Measurements from ENCODE around the gene CARS2. TPM values are rescaled to one million over a fixed set of nuclear protein-coding genes. Genes with fewer than 3 reads are reported as not detected.
"Not testable (repeated sequence)": the region's sequence is repeated elsewhere in the genome, so short reads cannot be mapped to it uniquely, and the experiment has no call there.

Gene CARS2
- total RNA-seq, 2 experiments from 2014 or later: 45.0 to 47.3 TPM

DNA sequence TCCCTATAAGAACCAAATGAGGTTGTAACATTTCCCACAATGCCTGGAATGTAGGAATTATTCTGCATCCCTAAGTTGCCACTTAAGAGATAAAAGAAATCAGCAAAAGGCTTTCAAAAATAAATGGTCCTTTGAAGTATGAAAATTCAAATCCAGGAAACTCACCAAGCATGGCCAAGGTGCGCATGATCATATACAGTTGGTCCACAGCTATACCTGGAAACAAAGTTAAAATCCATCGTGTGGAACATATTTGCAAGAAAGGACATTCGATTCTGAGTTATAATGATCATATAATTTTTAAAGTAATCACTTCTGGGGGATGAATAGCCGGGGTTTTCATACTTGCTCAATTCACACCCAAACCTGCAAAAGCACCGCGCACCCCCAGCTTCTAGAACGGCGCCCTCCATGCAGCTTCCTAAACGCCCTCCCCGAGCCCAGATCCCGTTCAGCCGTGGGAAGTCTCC, 525 bp downstream of the CARS2 start:
- ChIA-PET CTCF (ENCODE audit: unreplicated experiment) (no interaction called here), POLR2A (no interaction called here)
- H3K9me2 ChIP-seq (ENCODE audit: insufficient read depth, low read length): no peaks in the 10 kb centered on the region
- intact Hi-C loops (cut with micrococcal nuclease; ENCODE audit: unreplicated experiment): no loop called here
- H3K4me3 ChIP-seq (ENCODE audit: low read depth, low read length, poor library complexity, severe bottlenecking): peak overlapping the region; percentile 95
- TF ChIP-seq, protein P1, sequence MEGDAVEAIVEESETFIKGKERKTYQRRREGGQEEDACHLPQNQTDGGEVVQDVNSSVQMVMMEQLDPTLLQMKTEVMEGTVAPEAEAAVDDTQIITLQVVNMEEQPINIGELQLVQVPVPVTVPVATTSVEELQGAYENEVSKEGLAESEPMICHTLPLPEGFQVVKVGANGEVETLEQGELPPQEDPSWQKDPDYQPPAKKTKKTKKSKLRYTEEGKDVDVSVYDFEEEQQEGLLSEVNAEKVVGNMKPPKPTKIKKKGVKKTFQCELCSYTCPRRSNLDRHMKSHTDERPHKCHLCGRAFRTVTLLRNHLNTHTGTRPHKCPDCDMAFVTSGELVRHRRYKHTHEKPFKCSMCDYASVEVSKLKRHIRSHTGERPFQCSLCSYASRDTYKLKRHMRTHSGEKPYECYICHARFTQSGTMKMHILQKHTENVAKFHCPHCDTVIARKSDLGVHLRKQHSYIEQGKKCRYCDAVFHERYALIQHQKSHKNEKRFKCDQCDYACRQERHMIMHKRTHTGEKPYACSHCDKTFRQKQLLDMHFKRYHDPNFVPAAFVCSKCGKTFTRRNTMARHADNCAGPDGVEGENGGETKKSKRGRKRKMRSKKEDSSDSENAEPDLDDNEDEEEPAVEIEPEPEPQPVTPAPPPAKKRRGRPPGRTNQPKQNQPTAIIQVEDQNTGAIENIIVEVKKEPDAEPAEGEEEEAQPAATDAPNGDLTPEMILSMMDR (conservative IDR thresholded peaks at IDR 0.05; ENCODE audit: low read length): no peak
- no peak for TF ChIP-seq EZH2phosphoT487 (IDR thresholded peaks at IDR 0.05; ENCODE audit: borderline replicate concordance, low read depth, low read length)
- no peaks in the 10 kb centered on the region for H3K9me3 ChIP-seq (ENCODE audit: low read length)
- TSS peak; percentile 69 for BruUV-seq (replicated peaks)
- peaks cover 64% of the 10 kb centered on the region for H3K4me1 ChIP-seq (ENCODE audit: insufficient read depth, low read length, poor library complexity, severe bottlenecking)
- H4K20me1 ChIP-seq (ENCODE audit: insufficient read depth, low read length): no peaks in the 10 kb centered on the region
- peak overlapping the region; percentile 46 for H3K27ac ChIP-seq (ENCODE audit: low read depth, low read length, poor library complexity, severe bottlenecking)
- H2AFZ ChIP-seq (ENCODE audit: low read length): peak overlapping the region; percentile 31; the same call in 1 of the 2 replicates
- H3K79me2 ChIP-seq (ENCODE audit: insufficient read depth, low read depth, low read length): peaks cover 42% of the 10 kb centered on the region
- peaks cover 38% of the 10 kb centered on the region for H3K36me3 ChIP-seq (ENCODE audit: insufficient read depth, low read length)
- peak overlapping the region; percentile 100 for H3K4me2 ChIP-seq (ENCODE audit: low read length)
- no peak for DNase-seq (ENCODE audit: low spot score)

DNA sequence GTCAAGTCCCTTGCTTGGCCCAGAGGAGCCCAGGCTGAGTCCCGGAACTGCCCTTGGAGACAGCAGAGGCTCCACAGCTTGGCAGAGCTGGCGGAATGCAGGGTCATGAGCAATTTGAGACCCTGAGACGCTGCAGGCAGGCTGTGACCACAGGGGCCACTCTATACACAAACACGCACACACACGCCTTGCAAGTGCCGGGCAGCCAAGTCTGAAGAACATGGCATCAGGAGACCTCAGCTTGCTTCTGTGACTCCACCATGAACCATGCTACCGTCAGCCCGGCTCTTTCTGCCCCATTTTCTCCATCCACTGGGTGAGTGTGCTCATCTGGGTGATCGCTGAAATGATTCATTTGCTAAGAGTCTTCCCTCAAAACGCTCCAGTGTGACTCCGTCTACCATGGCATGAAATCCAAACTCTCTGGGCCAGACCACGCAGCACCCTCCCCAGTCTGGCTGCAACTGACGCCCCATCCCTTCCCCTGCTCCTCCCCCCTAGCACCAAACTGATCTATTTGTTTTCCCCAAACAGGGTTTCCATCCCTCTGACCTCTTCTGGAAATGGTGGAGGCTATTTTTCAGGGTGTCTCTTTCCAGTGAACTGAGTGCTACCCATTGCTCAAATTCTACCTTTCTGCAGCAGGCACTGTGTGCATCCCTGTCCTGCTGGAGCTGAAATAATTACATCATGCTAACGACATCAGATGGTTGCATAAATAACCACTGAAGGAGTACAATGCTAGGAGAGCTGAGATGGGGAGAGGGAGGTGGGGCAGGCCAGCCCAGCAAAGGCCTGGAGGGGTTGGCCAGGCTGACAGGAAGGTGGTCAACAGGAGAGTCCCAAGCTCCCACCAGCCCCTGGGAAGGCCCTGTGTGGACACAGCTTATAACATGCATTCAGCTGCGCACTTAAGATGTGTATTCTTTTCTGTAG, 3.1 kb downstream of the CARS2 start:
- DNase-seq (ENCODE audit: low spot score): no peak
- Histone ChIP-seq H2AFZ (ENCODE audit: low read length) (no peak overlapping the region), H3K27ac (ENCODE audit: low read depth, low read length, poor library complexity, severe bottlenecking) (no peak overlapping the region), H3K9me2 (ENCODE audit: insufficient read depth, low read length) (no peaks in the 10 kb centered on the region), H3K36me3 (ENCODE audit: insufficient read depth, low read length) (peaks cover 61% of the 10 kb centered on the region), H4K20me1 (ENCODE audit: insufficient read depth, low read length) (no peaks in the 10 kb centered on the region), H3K4me3 (ENCODE audit: low read depth, low read length, poor library complexity, severe bottlenecking) (no peak overlapping the region), H3K9me3 (ENCODE audit: low read length) (no peaks in the 10 kb centered on the region), H3K4me2 (ENCODE audit: low read length) (peak overlapping the region; percentile 100), H3K79me2 (ENCODE audit: insufficient read depth, low read depth, low read length) (peaks cover 42% of the 10 kb centered on the region), H3K4me1 (ENCODE audit: insufficient read depth, low read length, poor library complexity, severe bottlenecking) (peaks cover 83% of the 10 kb centered on the region)
- no TSS peak for BruUV-seq (replicated peaks)
- intact Hi-C loops (cut with micrococcal nuclease; ENCODE audit: unreplicated experiment): no loop called here
- TF ChIP-seq, protein P1 (conservative IDR thresholded peaks at IDR 0.05; ENCODE audit: low read length): no peak
- TF ChIP-seq EZH2phosphoT487 (IDR thresholded peaks at IDR 0.05; ENCODE audit: borderline replicate concordance, low read depth, low read length): no peak
- ChIA-PET POLR2A (interaction anchor here (0.9 to 1.5 kb wide), 4 partner anchors 13 to 308 kb away, joined by 3 to 4 read pairs (median 4); no protein-coding TSS in a partner anchor), CTCF (ENCODE audit: unreplicated experiment) (no interaction called here)

DNA sequence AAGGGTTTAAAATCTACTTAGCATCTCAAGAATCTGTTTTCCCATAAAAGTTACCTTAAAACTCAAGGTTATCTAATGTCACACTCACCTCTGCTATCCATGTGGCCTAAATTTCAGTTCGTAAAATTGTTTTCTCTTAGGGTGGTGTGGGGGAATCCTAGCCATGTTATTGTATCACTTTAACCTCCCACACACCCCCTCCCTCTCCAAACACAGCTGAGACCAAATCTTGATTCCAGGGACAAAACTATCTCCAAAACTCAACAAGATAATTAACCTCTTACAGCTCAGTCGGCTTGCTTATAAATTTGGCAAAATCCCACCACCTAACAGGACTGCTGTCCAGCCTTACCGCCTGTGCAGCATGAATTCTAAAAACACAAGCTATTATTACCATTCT, 3.8 kb downstream of the CARS2 start:
- intact Hi-C loops (cut with micrococcal nuclease; ENCODE audit: unreplicated experiment): no loop called here
- H3K27ac ChIP-seq (ENCODE audit: low read depth, low read length, poor library complexity, severe bottlenecking): no peak overlapping the region
- H3K4me2 ChIP-seq (ENCODE audit: low read length): peak overlapping the region; percentile 20; the same call in 1 of the 2 replicates
- H3K79me2 ChIP-seq (ENCODE audit: insufficient read depth, low read depth, low read length): peaks cover 43% of the 10 kb centered on the region
- CTCF ChIA-PET (ENCODE audit: unreplicated experiment): no interaction called here
- no peak overlapping the region for H2AFZ ChIP-seq (ENCODE audit: low read length)
- TF ChIP-seq, protein P1 (conservative IDR thresholded peaks at IDR 0.05; ENCODE audit: low read length): no peak
- no peak for TF ChIP-seq EZH2phosphoT487 (IDR thresholded peaks at IDR 0.05; ENCODE audit: borderline replicate concordance, low read depth, low read length)
- no TSS peak for BruUV-seq (replicated peaks)
- H3K9me2 ChIP-seq (ENCODE audit: insufficient read depth, low read length): no peaks in the 10 kb centered on the region
- no peak for DNase-seq (ENCODE audit: low spot score)
- no peaks in the 10 kb centered on the region for H3K9me3 ChIP-seq (ENCODE audit: low read length)
- POLR2A ChIA-PET: interaction anchor here (1.4 kb wide), 1 partner anchor 16 kb away, joined by 4 read pairs; no protein-coding TSS in a partner anchor
- no peaks in the 10 kb centered on the region for H4K20me1 ChIP-seq (ENCODE audit: insufficient read depth, low read length)
- H3K4me3 ChIP-seq (ENCODE audit: low read depth, low read length, poor library complexity, severe bottlenecking): no peak overlapping the region
- H3K4me1 ChIP-seq (ENCODE audit: insufficient read depth, low read length, poor library complexity, severe bottlenecking): peaks cover 83% of the 10 kb centered on the region
- peaks cover 67% of the 10 kb centered on the region for H3K36me3 ChIP-seq (ENCODE audit: insufficient read depth, low read length)

DNA sequence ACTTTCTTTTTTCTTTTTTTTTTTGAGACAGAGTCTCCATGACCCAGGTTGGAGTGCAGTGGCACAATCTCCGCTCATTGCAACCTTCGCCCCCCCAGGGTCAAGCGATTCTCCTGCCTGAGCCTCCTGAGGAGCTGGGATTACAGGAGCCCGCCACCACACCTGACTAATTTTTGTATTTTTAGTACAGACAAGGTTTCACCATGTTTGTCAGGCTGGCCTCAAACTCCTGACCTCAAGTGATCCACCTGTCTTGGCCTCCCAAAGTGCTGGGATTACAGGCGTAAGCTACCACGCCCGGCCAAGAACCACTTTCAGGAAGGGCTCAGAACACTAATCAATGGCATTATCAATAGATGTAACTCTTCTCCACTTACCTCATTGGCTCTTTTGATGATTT, 4.9 kb downstream of the CARS2 start:
- Histone ChIP-seq H3K4me1 (ENCODE audit: insufficient read depth, low read length, poor library complexity, severe bottlenecking) (peaks cover 80% of the 10 kb centered on the region), H3K79me2 (ENCODE audit: insufficient read depth, low read depth, low read length) (peaks cover 42% of the 10 kb centered on the region), H3K36me3 (ENCODE audit: insufficient read depth, low read length) (peaks cover 73% of the 10 kb centered on the region)
- H2AFZ ChIP-seq (ENCODE audit: low read length); DNase-seq (ENCODE audit: low spot score); H3K27ac ChIP-seq (ENCODE audit: low read depth, low read length, poor library complexity, severe bottlenecking); BruUV-seq (replicated peaks); H3K9me2 ChIP-seq (ENCODE audit: insufficient read depth, low read length); intact Hi-C loops (cut with micrococcal nuclease; ENCODE audit: unreplicated experiment); H3K9me3 ChIP-seq (ENCODE audit: low read length); CTCF ChIA-PET (ENCODE audit: unreplicated experiment); H4K20me1 ChIP-seq (ENCODE audit: insufficient read depth, low read length); H3K4me2 ChIP-seq (ENCODE audit: low read length); H3K4me3 ChIP-seq (ENCODE audit: low read depth, low read length, poor library complexity, severe bottlenecking): not testable (repeated sequence)
- POLR2A ChIA-PET: interaction anchor here (0.6 kb wide), 1 partner anchor 214 kb away, joined by 4 read pairs; the partner anchor contains the start of gene ANKRD10

Data from OCI-LY7 (cell line).